SHP77 (cell line): ENCODE results near the gene NIM1K.
"Not testable (repeated sequence)": the region's sequence is repeated elsewhere in the genome, so short reads cannot be mapped to it uniquely, and the experiment has no call there.

Source experiments
- DNase-seq, 2 experiments: peaks; one replicate each; lab custom pipeline; 2025; lab: John Stamatoyannopoulos, UW

The NIM1K gene

GRCh38 chr5:43230707-43231106 is 38.7 kb downstream of the NIM1K start:
- no peak for DNase-seq

GRCh38 chr5:43231977-43232376 is 40.0 kb downstream of the NIM1K start:
- peak; percentile 31 to 47 for DNase-seq

- no peak for DNase-seq
Observed at GRCh38 chr5:43232943-43233833, 41.2 kb downstream of the NIM1K start.

GRCh38 chr5:43233946-43234345 is 41.9 kb downstream of the NIM1K start:
- DNase-seq: no peak

- no peak for DNase-seq
Observed at GRCh38 chr5:43236653-43237355, 44.8 kb downstream of the NIM1K start.

- DNase-seq: no peak
Observed at GRCh38 chr5:43242196-43242595, 50.2 kb downstream of the NIM1K start.

GRCh38 chr5:43243270-43243669 is 51.2 kb downstream of the NIM1K start:
- no peak for DNase-seq

- no peak for DNase-seq
Observed at GRCh38 chr5:43244823-43245565, 53.0 kb downstream of the NIM1K start.

GRCh38 chr5:43245724-43246385 is 53.8 kb downstream of the NIM1K start:
- DNase-seq: no peak

GRCh38 chr5:43251754-43252153 is 59.7 kb downstream of the NIM1K start:
- DNase-seq: no peak

- no peak for DNase-seq
Observed at GRCh38 chr5:43255704-43256103, 63.7 kb downstream of the NIM1K start.

GRCh38 chr5:43256261-43256966 is 64.4 kb downstream of the NIM1K start:
- DNase-seq: no peak

GRCh38 chr5:43258116-43258515 is 66.1 kb downstream of the NIM1K start:
- no peak for DNase-seq

GRCh38 chr5:43262269-43262668 is 70.2 kb downstream of the NIM1K start:
- DNase-seq: not testable (repeated sequence)

- no peak for DNase-seq
Observed at GRCh38 chr5:43268188-43268820, 76.3 kb downstream of the NIM1K start.

GRCh38 chr5:43270645-43271044 is 78.6 kb downstream of the NIM1K start:
- no peak for DNase-seq

- DNase-seq: no peak
Observed at GRCh38 chr5:43273552-43273951, 81.5 kb downstream of the NIM1K start.

GRCh38 chr5:43274435-43275114 is 82.5 kb downstream of the NIM1K start:
- no peak for DNase-seq

GRCh38 chr5:43275391-43275790 is 83.4 kb downstream of the NIM1K start:
- DNase-seq: no peak

- no peak for DNase-seq
Observed at GRCh38 chr5:43279548-43280274, 87.7 kb downstream of the NIM1K start.
